Stimulated activated effector memory CD8-positive, alpha-beta T cell treated with anti-CD3 and anti-CD28 coated beads, Interleukin-12 subunit alpha, Interleukin-12 subunit beta, amount 100 ng/mL, for 72 hours (primary cell): Measurements from ENCODE around the gene UNC45A.
"Not testable (repeated sequence)": the region's sequence is repeated elsewhere in the genome, so short reads cannot be mapped to it uniquely, and the experiment has no call there.

Experiments
- ATAC-seq: fragments of 150-1000 bp; cut with Tn5 transposase; 2 replicates; pipeline ENCODE4 v1.10.0; 2021
- DNase-seq, 2 donors: peaks; one replicate each; pipeline ENCODE4 v3.0.0; 2021 to 2022; ENCODE audit warnings: low spot score in 2 of 2
- H3K27ac Mint-ChIP-seq: one replicate; pipeline ENCODE4 v1.8.0; 2022; ENCODE audit warnings: mild to moderate bottlenecking, mixed read lengths
- H3K36me3 Mint-ChIP-seq: one replicate; pipeline ENCODE4 v1.8.0; 2022; ENCODE audit warnings: mild to moderate bottlenecking, mixed read lengths
- H3K4me1 Mint-ChIP-seq: one replicate; pipeline ENCODE4 v1.8.0; 2022; ENCODE audit warnings: mixed read lengths
- H3K4me3 Mint-ChIP-seq: one replicate; pipeline ENCODE4 v1.8.0; 2022; ENCODE audit warnings: mild to moderate bottlenecking, mixed read lengths
- H3K9me3 Mint-ChIP-seq: one replicate; pipeline ENCODE4 v1.8.0; 2022; ENCODE audit warnings: mixed read lengths

The UNC45A gene

GRCh38 chr15:90901175-90902039 lies 33.7 kb upstream of the UNC45A start:
- peak overlapping the region; percentile 82 for H3K27ac Mint-ChIP-seq
- peak in 1 of 2 donors; percentile 63 for DNase-seq
- no peak for ATAC-seq
- H3K36me3 Mint-ChIP-seq = peaks cover 41% of the 10 kb centered on the region
- no peaks in the 10 kb centered on the region for H3K9me3 Mint-ChIP-seq
- peaks cover 40% of the 10 kb centered on the region for H3K4me1 Mint-ChIP-seq
- H3K4me3 Mint-ChIP-seq = peak overlapping the region; percentile 89

GRCh38 chr15:90902040-90902839 lies 32.8 kb upstream of the UNC45A start:
- H3K4me3 Mint-ChIP-seq = peak overlapping the region; percentile 89
- H3K4me1 Mint-ChIP-seq = peaks cover 40% of the 10 kb centered on the region
- DNase-seq = peak; percentile 60 to 88
- no peaks in the 10 kb centered on the region for H3K9me3 Mint-ChIP-seq
- H3K27ac Mint-ChIP-seq = peak overlapping the region; percentile 82
- ATAC-seq = peak; percentile 84
- H3K36me3 Mint-ChIP-seq = peaks cover 46% of the 10 kb centered on the region

DNA sequence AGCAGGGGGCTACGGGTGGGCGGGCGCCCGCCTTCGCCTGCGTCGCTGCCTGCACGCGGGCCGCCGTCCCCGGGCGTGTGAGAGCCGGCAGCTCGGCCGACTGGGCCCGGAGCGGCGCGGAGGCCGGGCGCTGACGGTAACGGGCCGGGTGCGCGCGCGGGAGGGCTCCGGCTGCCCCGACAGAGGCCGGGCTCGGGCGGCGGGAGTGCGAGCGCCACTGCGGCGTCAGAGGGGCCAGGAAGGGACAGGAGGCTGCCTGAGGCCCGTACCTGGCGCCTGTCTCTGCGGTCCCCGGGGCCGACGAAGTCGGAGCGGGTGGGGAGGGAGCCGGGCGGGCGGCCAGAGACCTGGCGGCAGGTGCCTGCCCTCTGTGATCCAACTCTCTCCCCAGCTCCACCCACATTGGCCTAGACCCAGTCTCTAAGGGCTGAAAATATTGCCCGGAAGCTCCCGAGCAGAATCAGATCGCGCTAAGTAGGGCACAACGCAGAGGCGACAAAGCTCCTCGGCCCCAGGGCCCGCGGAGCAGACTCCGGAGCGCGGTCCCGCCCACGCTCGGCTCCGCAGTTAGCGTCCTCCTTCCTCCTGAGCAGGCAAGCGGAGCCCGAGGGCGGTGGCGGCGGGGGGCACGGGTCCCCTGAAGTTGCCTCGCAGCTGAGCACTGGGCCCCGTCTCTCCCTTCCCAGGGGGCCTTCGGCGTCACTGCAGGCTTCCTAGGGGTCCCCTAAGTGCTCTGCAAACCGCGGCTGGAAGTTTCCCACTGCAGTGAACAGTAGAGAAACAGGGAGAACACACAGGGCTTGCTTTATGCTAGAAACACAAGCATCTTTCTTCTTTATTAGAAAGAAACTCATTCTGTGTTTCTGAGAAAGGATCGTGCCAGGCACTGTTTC lies 32.0 kb upstream of the UNC45A start, which contains the start of gene MAN2A2:
TSS of gene MAN2A2 (plus strand) at position 463 of the 893 bp plus-strand sequence. CDS start 906 bp downstream, outside the sequence.
- H3K36me3 Mint-ChIP-seq = peaks cover 55% of the 10 kb centered on the region
- ATAC-seq = peak; percentile 80
- peak; percentile 73 to 87 for DNase-seq
- peak within 1 kb of the TSS; percentile 94 for H3K27ac Mint-ChIP-seq
- H3K4me3 Mint-ChIP-seq = peak within 1 kb of the TSS; percentile 89
- peaks cover 40% of the 10 kb centered on the region for H3K4me1 Mint-ChIP-seq
- H3K9me3 Mint-ChIP-seq = no peaks in the 10 kb centered on the region

DNA sequence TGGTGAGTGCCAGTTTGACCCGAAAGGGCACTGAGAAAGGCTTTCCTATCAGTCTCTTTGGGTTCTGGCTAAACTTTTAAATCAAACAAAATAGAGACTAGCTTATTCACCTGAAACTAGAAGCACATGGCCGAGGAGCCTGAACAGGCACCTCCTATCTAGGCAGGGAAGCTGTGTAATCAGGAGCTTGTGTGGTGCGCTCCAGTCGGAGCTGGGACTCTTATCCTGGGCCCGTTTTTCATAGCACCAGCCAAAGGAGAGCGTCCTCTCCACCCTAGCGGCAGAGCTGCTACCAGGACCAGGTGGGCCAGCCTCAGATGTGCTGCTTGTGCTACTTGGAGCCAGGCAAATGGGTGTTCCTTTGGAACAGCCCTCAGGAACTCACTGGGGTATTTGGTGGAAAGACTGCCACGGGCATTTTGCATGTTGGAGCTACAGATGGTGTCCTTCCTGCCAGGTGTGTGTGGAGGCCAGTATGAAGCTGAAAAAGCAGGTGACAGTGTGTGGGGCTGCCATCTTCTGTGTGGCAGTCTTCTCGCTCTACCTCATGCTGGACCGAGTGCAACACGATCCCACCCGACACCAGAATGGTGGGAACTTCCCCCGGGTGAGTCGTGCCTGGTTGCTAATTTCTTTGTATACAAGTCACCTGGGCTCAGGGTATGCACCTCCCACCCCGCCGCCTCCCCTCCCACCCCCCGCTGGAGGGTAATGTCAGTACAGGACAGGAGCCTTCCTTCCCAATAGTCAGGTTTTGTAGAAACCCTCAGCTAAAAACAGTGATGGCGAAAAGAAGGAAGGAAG lies 31.1 kb upstream of the UNC45A start:
- H3K4me3 Mint-ChIP-seq = peak overlapping the region; percentile 89
- DNase-seq = no peak
- no peak for ATAC-seq
- peaks cover 40% of the 10 kb centered on the region for H3K4me1 Mint-ChIP-seq
- no peaks in the 10 kb centered on the region for H3K9me3 Mint-ChIP-seq
- peak overlapping the region; percentile 94 for H3K27ac Mint-ChIP-seq
- H3K36me3 Mint-ChIP-seq = peaks cover 63% of the 10 kb centered on the region

DNA sequence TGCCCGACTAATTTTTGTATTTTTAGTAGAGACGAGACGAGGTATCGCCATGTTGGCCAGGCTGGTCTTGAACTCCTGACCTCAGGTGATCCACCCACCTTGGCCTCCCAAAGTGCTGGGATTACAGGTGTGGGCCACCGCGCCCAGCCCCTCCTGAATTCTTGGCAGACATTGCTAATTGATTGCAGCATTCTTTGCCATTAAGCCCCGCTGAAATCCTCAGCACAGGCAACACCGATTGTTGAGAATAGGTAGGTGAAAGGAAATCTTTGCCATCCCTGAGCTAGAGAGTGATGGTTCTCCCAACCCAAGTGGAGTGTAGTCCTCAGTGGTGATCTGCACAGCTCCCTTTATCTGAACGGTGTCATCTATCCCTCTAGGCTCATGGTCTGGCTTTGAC lies 30.3 kb upstream of the UNC45A start:
- Mint-ChIP-seq H3K4me3 (peak overlapping the region; percentile 19), H3K27ac (peak overlapping the region; percentile 83), H3K9me3 (no peaks in the 10 kb centered on the region), H3K36me3 (peaks cover 71% of the 10 kb centered on the region), H3K4me1 (peaks cover 40% of the 10 kb centered on the region)
- no peak for ATAC-seq
- no peak for DNase-seq

DNA sequence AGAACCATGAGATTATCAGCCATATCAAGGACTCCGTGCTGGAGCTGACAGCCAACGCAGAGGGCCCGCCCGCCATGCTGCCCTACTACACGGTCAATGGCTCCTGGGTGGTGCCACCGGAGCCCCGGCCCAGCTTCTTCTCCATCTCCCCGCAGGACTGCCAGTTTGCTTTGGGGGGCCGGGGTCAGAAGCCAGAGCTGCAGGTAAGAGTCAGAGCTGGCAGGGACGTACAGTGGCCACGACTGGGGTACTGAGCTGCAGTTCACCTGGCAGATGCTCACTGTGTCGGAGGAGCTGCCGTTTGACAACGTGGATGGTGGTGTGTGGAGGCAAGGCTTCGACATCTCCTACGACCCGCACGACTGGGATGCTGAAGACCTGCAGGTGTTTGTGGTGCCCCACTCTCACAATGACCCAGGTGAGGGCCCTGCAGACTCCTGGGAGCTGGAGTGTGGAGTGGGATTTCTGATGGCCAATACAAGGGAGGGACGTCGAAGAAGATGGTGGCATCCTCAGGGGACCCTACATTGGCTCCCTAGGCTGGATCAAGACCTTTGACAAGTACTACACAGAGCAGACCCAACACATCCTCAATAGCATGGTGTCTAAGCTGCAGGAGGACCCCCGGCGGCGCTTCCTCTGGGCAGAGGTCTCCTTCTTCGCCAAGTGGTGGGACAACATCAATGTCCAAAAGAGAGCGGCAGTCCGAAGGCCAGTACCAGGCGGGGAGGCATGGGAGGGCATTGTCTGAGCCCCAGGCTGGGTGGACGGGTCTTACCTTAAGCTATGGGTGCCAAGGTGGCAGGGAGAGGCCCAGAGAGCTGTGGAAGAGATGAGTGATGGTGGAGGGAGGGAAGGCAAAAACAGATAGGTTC lies 29.5 kb upstream of the UNC45A start:
- no peak for DNase-seq
- Mint-ChIP-seq H3K27ac (peak overlapping the region; percentile 83), H3K36me3 (peaks cover 79% of the 10 kb centered on the region), H3K4me3 (peak overlapping the region; percentile 19), H3K9me3 (no peaks in the 10 kb centered on the region), H3K4me1 (peaks cover 36% of the 10 kb centered on the region)
- ATAC-seq = no peak

DNA sequence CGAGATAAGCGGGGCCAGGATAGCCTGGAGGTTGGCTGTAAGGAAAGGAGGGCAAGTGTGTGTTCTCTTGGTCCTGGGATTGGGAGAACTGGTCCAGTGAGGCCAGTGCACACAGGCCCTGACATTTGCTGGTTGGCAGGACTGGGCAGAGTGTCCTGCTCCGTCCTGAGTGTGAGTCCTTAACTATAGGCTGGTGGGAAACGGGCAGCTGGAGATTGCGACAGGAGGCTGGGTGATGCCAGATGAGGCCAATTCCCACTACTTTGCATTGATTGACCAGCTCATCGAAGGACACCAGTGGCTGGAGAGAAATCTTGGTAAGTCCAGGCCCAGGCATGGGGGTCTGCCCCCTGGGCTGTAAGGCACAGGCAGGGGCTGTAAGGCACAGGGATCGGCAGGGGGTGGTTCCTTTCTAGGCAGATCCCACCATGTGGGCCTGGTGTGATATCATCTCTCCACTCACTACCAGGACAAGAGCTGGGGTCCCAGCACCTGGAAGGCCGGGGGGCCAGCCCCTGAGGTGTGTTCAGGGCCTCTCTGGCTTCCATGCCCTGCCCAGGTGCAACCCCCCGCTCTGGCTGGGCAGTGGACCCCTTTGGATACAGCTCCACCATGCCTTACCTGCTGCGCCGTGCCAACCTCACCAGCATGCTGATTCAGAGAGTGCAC lies 28.8 kb upstream of the UNC45A start:
- peaks cover 31% of the 10 kb centered on the region for H3K4me1 Mint-ChIP-seq
- no peak for DNase-seq
- ATAC-seq = no peak
- no peaks in the 10 kb centered on the region for H3K9me3 Mint-ChIP-seq
- peaks cover 87% of the 10 kb centered on the region for H3K36me3 Mint-ChIP-seq
- H3K4me3 Mint-ChIP-seq = no peak overlapping the region
- H3K27ac Mint-ChIP-seq = peak overlapping the region; percentile 83

DNA sequence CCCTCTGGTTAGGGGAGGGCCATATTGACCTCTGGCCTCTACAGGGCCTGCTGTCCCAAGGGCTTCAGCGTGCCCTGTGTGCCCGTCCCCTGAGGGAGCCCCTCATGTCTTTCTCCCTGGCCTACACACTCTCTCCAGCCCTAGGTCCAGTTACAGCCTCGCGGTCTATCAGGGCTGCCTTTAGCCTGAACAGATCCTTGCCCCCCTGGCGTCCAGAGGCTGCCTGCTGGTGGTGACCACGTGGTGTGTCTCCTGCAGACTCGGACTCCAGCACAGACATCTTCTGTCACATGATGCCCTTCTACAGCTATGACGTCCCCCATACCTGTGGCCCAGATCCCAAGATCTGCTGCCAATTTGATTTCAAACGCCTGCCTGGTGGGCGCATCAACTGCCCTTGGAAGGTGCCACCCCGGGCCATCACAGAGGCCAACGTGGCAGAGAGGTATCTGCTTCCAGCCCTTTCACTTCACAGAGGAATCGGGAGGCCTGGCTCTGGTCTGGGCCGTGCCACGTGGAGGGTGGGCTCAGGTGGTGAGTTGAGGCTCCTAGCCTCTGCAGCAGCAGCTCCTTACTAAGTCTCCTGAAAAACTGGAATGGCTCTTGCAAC lies 27.9 kb upstream of the UNC45A start:
- Mint-ChIP-seq H3K27ac (peak overlapping the region; percentile 56), H3K9me3 (no peaks in the 10 kb centered on the region), H3K36me3 (peaks cover 89% of the 10 kb centered on the region), H3K4me1 (peaks cover 23% of the 10 kb centered on the region), H3K4me3 (no peak overlapping the region)
- ATAC-seq (no peak), DNase-seq (no peak)

GRCh38 chr15:90907838-90908507 lies 27.1 kb upstream of the UNC45A start:
- Mint-ChIP-seq H3K4me1 (peaks cover 23% of the 10 kb centered on the region), H3K27ac (no peak overlapping the region), H3K36me3 (peaks cover 94% of the 10 kb centered on the region), H3K9me3 (no peaks in the 10 kb centered on the region), H3K4me3 (no peak overlapping the region)
- ATAC-seq (no peak), DNase-seq (no peak)

DNA sequence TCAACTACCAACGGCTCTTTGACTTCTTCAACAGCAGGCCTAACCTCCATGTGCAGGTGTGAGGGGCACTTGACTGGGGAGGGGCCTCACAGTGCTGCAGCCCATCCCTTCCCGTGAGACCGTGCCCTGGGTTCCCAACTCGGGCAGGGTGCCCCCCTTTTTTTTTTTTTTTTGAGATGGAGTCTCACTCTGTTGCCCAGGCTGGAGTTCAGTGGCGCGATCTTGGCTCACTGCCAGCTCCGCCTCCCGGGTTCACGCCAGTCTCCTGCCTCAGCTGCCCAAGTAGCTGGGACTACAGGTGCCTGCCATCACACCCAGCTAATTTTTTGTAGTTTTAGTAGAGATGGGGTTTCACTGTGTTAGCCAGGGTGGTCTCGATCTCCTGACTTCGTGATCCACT lies 25.6 kb upstream of the UNC45A start:
- not testable (repeated sequence) for ATAC-seq, H3K27ac Mint-ChIP-seq

DNA sequence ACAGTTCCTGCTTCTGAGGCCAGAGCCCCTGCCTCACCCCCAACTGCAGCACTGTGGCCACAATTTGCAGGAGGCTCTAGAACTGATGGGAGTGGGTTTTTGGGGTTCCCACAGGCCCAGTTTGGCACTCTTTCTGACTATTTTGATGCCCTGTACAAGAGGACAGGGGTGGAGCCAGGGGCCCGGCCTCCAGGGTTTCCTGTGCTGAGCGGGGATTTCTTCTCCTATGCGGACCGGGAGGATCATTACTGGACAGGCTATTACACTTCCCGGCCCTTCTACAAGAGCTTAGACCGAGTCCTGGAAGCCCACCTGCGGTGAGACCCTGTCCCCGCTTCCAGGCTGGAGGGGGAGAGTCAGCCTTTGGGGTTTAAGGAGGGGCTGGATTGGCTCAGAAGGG lies 25.1 kb upstream of the UNC45A start:
- Mint-ChIP-seq H3K4me3 (no peak overlapping the region), H3K4me1 (peaks cover 12% of the 10 kb centered on the region), H3K36me3 (peaks cover 100% of the 10 kb centered on the region), H3K9me3 (no peaks in the 10 kb centered on the region), H3K27ac (no peak overlapping the region)
- DNase-seq = no peak
- ATAC-seq = no peak

More for the DNA sequence above, 25.6 kb upstream of the UNC45A start:
- H3K4me3 Mint-ChIP-seq, DNase-seq, H3K9me3 Mint-ChIP-seq: not testable (repeated sequence)
- Mint-ChIP-seq H3K4me1 (peaks cover 14% of the 10 kb centered on the region), H3K36me3 (peaks cover 100% of the 10 kb centered on the region)
